H9 (cell line): Measurements from ENCODE around the gene MAP3K8. TPM values are rescaled to one million over a fixed set of nuclear protein-coding genes. Genes with fewer than 3 reads are reported as not detected.
"Not testable (repeated sequence)": the region's sequence is repeated elsewhere in the genome, so short reads cannot be mapped to it uniquely, and the experiment has no call there.

Experiments
- DNase-seq: peaks from one replicate; pipeline ENCODE4 v3.0.0-alpha.2; 2017
- H2AFZ ChIP-seq: one replicate; pipeline ENCODE4 v1.6.1; 2013; ENCODE audit warnings: mild to moderate bottlenecking, low read length, control low read depth, moderate library complexity
- H2AK5ac ChIP-seq: 2 replicates; pipeline ENCODE4 v1.6.1; 2013; ENCODE audit warnings: low read length, control low read depth, mixed read lengths; ENCODE audit not compliant: insufficient read length
- H2BK120ac ChIP-seq: one replicate; pipeline ENCODE4 v1.6.1; 2013; ENCODE audit warnings: low read depth, mild to moderate bottlenecking, low read length, control low read depth, inconsistent platforms; ENCODE audit not compliant: poor library complexity, severe bottlenecking
- H2BK12ac ChIP-seq: 2 replicates; pipeline ENCODE4 v1.6.1; 2013; ENCODE audit warnings: low read length, control low read depth, mixed read lengths, low read depth; ENCODE audit not compliant: insufficient read length
- H2BK15ac ChIP-seq: 2 replicates; pipeline ENCODE4 v1.6.1; 2013; ENCODE audit warnings: low read depth, low read length, control low read depth
- H2BK20ac ChIP-seq: one replicate; pipeline ENCODE4 v1.6.1; 2013; ENCODE audit warnings: low read depth, mild to moderate bottlenecking, low read length, control low read depth, inconsistent platforms; ENCODE audit not compliant: poor library complexity, severe bottlenecking
- H2BK5ac ChIP-seq: 2 replicates; pipeline ENCODE4 v1.6.1; 2013; ENCODE audit warnings: low read length, control low read depth, mixed read lengths; ENCODE audit not compliant: insufficient read length
- H3K14ac ChIP-seq: 2 replicates; pipeline ENCODE4 v1.6.1; 2013; ENCODE audit warnings: low read length, control low read depth; ENCODE audit not compliant: insufficient read depth
- H3K18ac ChIP-seq: 2 replicates; pipeline ENCODE4 v1.6.1; 2013; ENCODE audit warnings: low read depth, mild to moderate bottlenecking, mixed read lengths, low read length, control low read depth; ENCODE audit not compliant: insufficient read length
- H3K23ac ChIP-seq: 2 replicates; pipeline ENCODE4 v1.6.1; 2013; ENCODE audit warnings: low read length, control low read depth, mixed read lengths, low read depth; ENCODE audit not compliant: insufficient read length
- H3K23me2 ChIP-seq: 2 replicates; pipeline ENCODE4 v1.6.1; 2013; ENCODE audit warnings: low read depth, mild to moderate bottlenecking, mixed read lengths, low read length, control low read depth; ENCODE audit not compliant: insufficient read length, poor library complexity, severe bottlenecking
- H3K27ac ChIP-seq: 2 replicates; pipeline ENCODE4 v1.5.1; 2013; ENCODE audit warnings: low read length, control low read depth, mixed read lengths, low read depth; ENCODE audit not compliant: insufficient read length
- H3K27me3 ChIP-seq: 2 replicates; pipeline ENCODE4 v1.6.1; 2013; ENCODE audit warnings: low read length, control low read depth, inconsistent platforms; ENCODE audit not compliant: insufficient read depth
- H3K4ac ChIP-seq: 2 replicates; pipeline ENCODE4 v1.6.1; 2013; ENCODE audit warnings: low read depth, mild to moderate bottlenecking, control low read depth, inconsistent platforms, low read length, moderate library complexity
- H3K4me1 ChIP-seq: 2 replicates; pipeline ENCODE4 v1.6.1; 2013; ENCODE audit warnings: low read length, control low read depth, inconsistent platforms; ENCODE audit not compliant: insufficient read depth
- H3K4me2 ChIP-seq: 2 replicates; pipeline ENCODE4 v1.6.1; 2013; ENCODE audit warnings: low read length, control low read depth, mixed read lengths; ENCODE audit not compliant: insufficient read length, insufficient read depth
- H3K56ac ChIP-seq: 2 replicates; pipeline ENCODE4 v1.6.1; 2013; ENCODE audit warnings: low read depth, mild to moderate bottlenecking, mixed read lengths, low read length, control low read depth; ENCODE audit not compliant: insufficient read length
- H3K79me1 ChIP-seq: 2 replicates; pipeline ENCODE4 v1.6.1; 2013; ENCODE audit warnings: low read depth, mild to moderate bottlenecking, moderate library complexity, low read length, control low read depth, inconsistent platforms; ENCODE audit not compliant: insufficient read depth, poor library complexity, severe bottlenecking
- H3K79me2 ChIP-seq: 2 replicates; pipeline ENCODE4 v1.6.1; 2013; ENCODE audit warnings: low read length, control low read depth, inconsistent platforms; ENCODE audit not compliant: insufficient read depth
- H3K9ac ChIP-seq: 2 replicates; pipeline ENCODE4 v1.6.1; 2013; ENCODE audit warnings: low read length, control low read depth, mixed read lengths; ENCODE audit not compliant: insufficient read length; ENCODE audit errors: extremely low read depth
- H3K9me3 ChIP-seq: one replicate; pipeline ENCODE4 v1.6.1; 2013; ENCODE audit warnings: low read depth, low read length, inconsistent platforms; ENCODE audit not compliant: control insufficient read depth
- H3T11ph ChIP-seq: one replicate; pipeline ENCODE4 v1.6.1; 2013; ENCODE audit warnings: mild to moderate bottlenecking, low read length, control low read depth, inconsistent platforms
- H4K20me1 ChIP-seq: one replicate; pipeline ENCODE4 v1.6.1; 2013; ENCODE audit not compliant: control insufficient read depth, insufficient read length, insufficient read depth
- H4K5ac ChIP-seq: 2 replicates; pipeline ENCODE4 v1.6.1; 2013; ENCODE audit warnings: low read depth, mild to moderate bottlenecking, mixed read lengths, low read length, control low read depth; ENCODE audit not compliant: insufficient read length
- H4K8ac ChIP-seq: replicated peaks from 2 replicates; pipeline ENCODE4 v1.6.1; 2013; ENCODE audit warnings: low read length, control low read depth, mixed read lengths, low read depth; ENCODE audit not compliant: insufficient read length
- H4K91ac ChIP-seq: 2 replicates; pipeline ENCODE4 v1.6.1; 2013; ENCODE audit warnings: low read depth, mild to moderate bottlenecking, moderate library complexity, mixed read lengths, low read length, control low read depth; ENCODE audit not compliant: insufficient read length
- H3K27ac Mint-ChIP-seq, 3 experiments: 2 replicates in 2 of 3; 3 replicates in 1 of 3; pipeline ENCODE4 v1.8.0; 2020 to 2021; ENCODE audit warnings: mixed read lengths in 3 of 3, mild to moderate bottlenecking in 1 of 3, moderate library complexity in 1 of 3
- H3K27me3 Mint-ChIP-seq: 2 replicates; pipeline ENCODE4 v1.8.0; 2021; ENCODE audit warnings: low read depth, mild to moderate bottlenecking, moderate library complexity, mixed read lengths
- H3K36me3 Mint-ChIP-seq, 3 experiments: 2 replicates in 2 of 3; 3 replicates in 1 of 3; pipeline ENCODE4 v1.8.0; 2020 to 2021; ENCODE audit warnings: low read depth in 3 of 3, mixed read lengths in 3 of 3; ENCODE audit not compliant: insufficient read depth in 1 of 3
- H3K4me1 Mint-ChIP-seq, 2 experiments: 2 replicates each; pipeline ENCODE4 v1.8.0; 2020; ENCODE audit warnings: mixed read lengths in 2 of 2
- H3K4me3 Mint-ChIP-seq, 2 experiments: 2 replicates in 1 of 2; 3 replicates in 1 of 2; pipeline ENCODE4 v1.8.0; 2020 to 2021; ENCODE audit warnings: mild to moderate bottlenecking in 2 of 2, mixed read lengths in 2 of 2, moderate library complexity in 1 of 2
- H3K9me3 Mint-ChIP-seq, 2 experiments: 2 replicates in 1 of 2; 3 replicates in 1 of 2; pipeline ENCODE4 v1.8.0; 2020; ENCODE audit warnings: mild to moderate bottlenecking in 2 of 2, mixed read lengths in 2 of 2, moderate library complexity in 1 of 2
- WGBS: extraction: QIAGEN DNeasy Blood & Tissue Kit; methylation state at CpG from one replicate; pipeline ENCODE4 v1.1.7; 2013; ENCODE audit warnings: missing lambda C conversion rate, low lambda C conversion rate, mixed read lengths; ENCODE audit not compliant: insufficient read length; ENCODE audit errors: extremely low coverage; 5-methylcytosine and 5-hydroxymethylcytosine counted together
- total RNA-seq: library from RNA; stranded (reverse); gene quantifications from 2 replicates; pipeline ENCODE4 v1.2.1, GENCODE V29; 2021
- TF ChIP-seq, protein P1 (sequence below): fragments of 200-600 bp; sonication (generic); conservative IDR thresholded peaks from 3 replicates; pipeline ENCODE4 v1.8.0; 2021; ENCODE audit warnings: antibody characterized with exemption, mild to moderate bottlenecking

The MAP3K8 gene
- total RNA-seq, 1 experiment from 2014 or later = 3.5 TPM

DNA sequence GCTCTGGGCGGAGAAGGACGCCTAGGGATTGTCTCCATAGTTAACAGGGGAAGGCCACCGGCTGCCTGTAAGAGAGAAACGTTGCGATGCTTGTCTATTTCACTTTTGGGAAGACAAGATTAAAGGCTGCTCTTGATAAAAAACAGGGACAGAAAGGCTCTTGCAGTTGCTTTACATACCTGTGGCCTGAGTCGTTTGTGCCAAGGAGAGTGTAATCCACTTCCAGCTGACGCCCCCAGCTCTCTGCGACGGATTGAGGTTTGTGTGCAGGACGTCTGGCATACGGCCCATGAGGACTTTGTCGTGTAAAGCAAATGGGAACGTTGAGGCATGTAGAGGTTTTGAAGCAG lies 1.1 kb downstream of the MAP3K8 start:
- Histone ChIP-seq H3K56ac (no peak overlapping the region), H3K23me2 (peaks cover 17% of the 10 kb centered on the region), H3T11ph (no peak overlapping the region), H4K8ac (no peak overlapping the region), H2AFZ (no peak overlapping the region), H2BK120ac (no peak overlapping the region), H2BK15ac (no peak overlapping the region), H3K79me2 (no peaks in the 10 kb centered on the region), H4K20me1 (no peaks in the 10 kb centered on the region), H3K4me1 (peaks cover 14% of the 10 kb centered on the region; the same call in 1 of the 2 replicates), H3K27me3 (peaks cover 9% of the 10 kb centered on the region; the same call in 1 of the 2 replicates), H2BK20ac (no peak overlapping the region), H4K91ac (no peak overlapping the region), H3K27ac (no peak overlapping the region), H2BK5ac (no peak overlapping the region), H3K4me2 (peak overlapping the region; percentile 94), H3K9me3 (no peaks in the 10 kb centered on the region), H3K18ac (no peak overlapping the region), H3K23ac (no peak overlapping the region), H3K79me1 (no peaks in the 10 kb centered on the region), H2BK12ac (no peak overlapping the region), H3K4ac (no peak overlapping the region), H4K5ac (no peak overlapping the region), H3K14ac (no peak overlapping the region), H3K9ac (no peak overlapping the region), H2AK5ac (no peak overlapping the region)
- Mint-ChIP-seq H3K4me1 (peaks cover 43 to 53% of the 10 kb centered on the region in 2 experiments), H3K27ac (no peak overlapping the region), H3K4me3 (peak overlapping the region; percentile 73 to 90), H3K36me3 (peaks cover 0 to 8% (median 0%) of the 10 kb centered on the region in 3 experiments; a peak in 5 of 7 replicates), H3K27me3 (peaks cover 55% of the 10 kb centered on the region), H3K9me3 (no peaks in the 10 kb centered on the region)
- no peak for DNase-seq
- TF ChIP-seq, protein P1, sequence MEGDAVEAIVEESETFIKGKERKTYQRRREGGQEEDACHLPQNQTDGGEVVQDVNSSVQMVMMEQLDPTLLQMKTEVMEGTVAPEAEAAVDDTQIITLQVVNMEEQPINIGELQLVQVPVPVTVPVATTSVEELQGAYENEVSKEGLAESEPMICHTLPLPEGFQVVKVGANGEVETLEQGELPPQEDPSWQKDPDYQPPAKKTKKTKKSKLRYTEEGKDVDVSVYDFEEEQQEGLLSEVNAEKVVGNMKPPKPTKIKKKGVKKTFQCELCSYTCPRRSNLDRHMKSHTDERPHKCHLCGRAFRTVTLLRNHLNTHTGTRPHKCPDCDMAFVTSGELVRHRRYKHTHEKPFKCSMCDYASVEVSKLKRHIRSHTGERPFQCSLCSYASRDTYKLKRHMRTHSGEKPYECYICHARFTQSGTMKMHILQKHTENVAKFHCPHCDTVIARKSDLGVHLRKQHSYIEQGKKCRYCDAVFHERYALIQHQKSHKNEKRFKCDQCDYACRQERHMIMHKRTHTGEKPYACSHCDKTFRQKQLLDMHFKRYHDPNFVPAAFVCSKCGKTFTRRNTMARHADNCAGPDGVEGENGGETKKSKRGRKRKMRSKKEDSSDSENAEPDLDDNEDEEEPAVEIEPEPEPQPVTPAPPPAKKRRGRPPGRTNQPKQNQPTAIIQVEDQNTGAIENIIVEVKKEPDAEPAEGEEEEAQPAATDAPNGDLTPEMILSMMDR = no peak
- no CpG with 5 or more reads among the region's 13 CpGs for WGBS

- H2BK12ac ChIP-seq, H4K20me1 ChIP-seq, H3K79me1 ChIP-seq, H4K91ac ChIP-seq, H3K56ac ChIP-seq, H3K27ac Mint-ChIP-seq, H3K79me2 ChIP-seq, H3T11ph ChIP-seq, H3K14ac ChIP-seq, H3K4ac ChIP-seq, H3K9me3 Mint-ChIP-seq, H4K5ac ChIP-seq, H2BK5ac ChIP-seq, H2BK120ac ChIP-seq, H4K8ac ChIP-seq, H3K18ac ChIP-seq, H3K9ac ChIP-seq, H2AFZ ChIP-seq, H2BK15ac ChIP-seq, H3K27ac ChIP-seq, H3K27me3 ChIP-seq, H2AK5ac ChIP-seq, DNase-seq, H3K23ac ChIP-seq, H2BK20ac ChIP-seq, H3K9me3 ChIP-seq, H3K36me3 Mint-ChIP-seq: not testable (repeated sequence)
- H3K4me2 ChIP-seq = peak overlapping the region; percentile 94
- peak overlapping the region; percentile 73 to 90 for H3K4me3 Mint-ChIP-seq
- WGBS = no CpG with 5 or more reads among the region's 15 CpGs
- H3K27me3 Mint-ChIP-seq = peaks cover 53% of the 10 kb centered on the region
- H3K4me1 Mint-ChIP-seq = peaks cover 43 to 51% of the 10 kb centered on the region in 2 experiments
- H3K23me2 ChIP-seq = peaks cover 17% of the 10 kb centered on the region
- peaks cover 14% of the 10 kb centered on the region; the same call in 1 of the 2 replicates for H3K4me1 ChIP-seq
Measured at GRCh38 chr10:30435499-30436167, 1.6 kb downstream of the MAP3K8 start.
